Dermis microvascular lymphatic vessel endothelial cell (primary cell): ENCODE measurements around the gene NPDC1. TPM values are rescaled to one million over a fixed set of nuclear protein-coding genes. Genes with fewer than 3 reads are reported as not detected.
"Not testable (repeated sequence)": the region's sequence is repeated elsewhere in the genome, so short reads cannot be mapped to it uniquely, and the experiment has no call there.

Experiments used
- DNase-seq, 2 donors: peaks; one replicate each; pipeline versions ENCODE4 v3.0.0 to v3.0.0-alpha.2; 2010; ENCODE audit warnings: low read depth in 2 of 2
- total RNA-seq: library from RNA; depleted of rRNA; stranded (reverse); fragments of >200 nt; gene quantifications from 2 replicates; pipeline ENCODE4 v1.2.1, GENCODE V29; 2014

Gene NPDC1
- total RNA-seq, 1 donor from 2014 or later = 10.0 TPM

- DNase-seq = no peak
Measured at GRCh38 chr9:137011907-137012675, 33.9 kb downstream of the NPDC1 start.

- DNase-seq = no peak
Measured at GRCh38 chr9:137011156-137011555, 34.8 kb downstream of the NPDC1 start.

GRCh38 chr9:137009938-137010732, 35.8 kb downstream of the NPDC1 start:
- no peak for DNase-seq

GRCh38 chr9:137009217-137009616, 36.8 kb downstream of the NPDC1 start:
- DNase-seq = no peak

- DNase-seq = no peak
Measured at GRCh38 chr9:137008312-137008711, 37.7 kb downstream of the NPDC1 start.

GRCh38 chr9:137007816-137008270, 38.1 kb downstream of the NPDC1 start:
- no peak for DNase-seq

GRCh38 chr9:137007108-137007815, 38.7 kb downstream of the NPDC1 start:
- no peak for DNase-seq

GRCh38 chr9:137006116-137007003, 39.6 kb downstream of the NPDC1 start:
- no peak for DNase-seq

GRCh38 chr9:137004285-137004684, 41.7 kb downstream of the NPDC1 start:
- not testable (repeated sequence) for DNase-seq

GRCh38 chr9:137002646-137003041, 43.3 kb downstream of the NPDC1 start:
- no peak for DNase-seq

GRCh38 chr9:137001857-137002645, 43.9 kb downstream of the NPDC1 start:
- no peak for DNase-seq

- no peak for DNase-seq
Measured at GRCh38 chr9:137000177-137000930, 45.6 kb downstream of the NPDC1 start.

- DNase-seq = peak in 1 of 2 donors; percentile 67
Measured at GRCh38 chr9:136997830-136998234, 48.1 kb downstream of the NPDC1 start.

GRCh38 chr9:136997371-136997770, 48.6 kb downstream of the NPDC1 start:
- no peak for DNase-seq

GRCh38 chr9:136996361-136997292, 49.4 kb downstream of the NPDC1 start, which contains the start of gene CLIC3:
Gene CLIC3 (minus strand): TSS chr9:136996568. CDS start chr9:136996543, 25 bp downstream.
- DNase-seq = no peak

GRCh38 chr9:136995772-136996311, 50.1 kb downstream of the NPDC1 start:
- DNase-seq = no peak

GRCh38 chr9:136995362-136995761, 50.6 kb downstream of the NPDC1 start:
- no peak for DNase-seq

- DNase-seq = peak in 1 of 2 donors; percentile 40
Measured at GRCh38 chr9:136994888-136995230, 51.1 kb downstream of the NPDC1 start.
